ENCODE measurements around the gene BEND6. TPM values are rescaled to one million over a fixed set of nuclear protein-coding genes. Genes with fewer than 3 reads are reported as not detected.

BEND6 gene
- total and polyA plus RNA-seq, 2 of the 4 experiments (the other 2 are of a cell fraction) = 4.1 to 9.7 TPM

- no CpG with 5 or more reads among the region's 1 CpG for WGBS, 2 experiments (ENCODE audit: extremely low coverage in 2 of 2, insufficient read length in 1 of 2)
- H3K9me1 ChIP-seq (ENCODE audit: insufficient read depth, low read length) = no peaks in the 10 kb centered on the region
- no peak overlapping the region for H2BK15ac ChIP-seq (ENCODE audit: low read depth, low read length)
- no peak overlapping the region for H3K23ac ChIP-seq (ENCODE audit: low read depth, low read length)
- no peak for DNase-seq
- H3K4ac ChIP-seq (ENCODE audit: low read depth, low read length) = no peak overlapping the region
- H4K8ac ChIP-seq (ENCODE audit: low read depth in 2 of 2, low read length in 2 of 2) = no peak overlapping the region
- no peak overlapping the region for H2AK5ac ChIP-seq (ENCODE audit: low read depth, low read length)
- no peak overlapping the region for H2BK5ac ChIP-seq (ENCODE audit: low read depth, low read length, poor library complexity, severe bottlenecking)
- no peak overlapping the region for H3K9ac ChIP-seq (ENCODE audit: low read depth, low read length)
- no peaks in the 10 kb centered on the region for H3K36me3 ChIP-seq (ENCODE audit: control insufficient read depth, insufficient read depth, low read length)
- no peak for ATAC-seq (ENCODE audit: low read depth)
- no peak overlapping the region for H2AFZ ChIP-seq (replicated peaks; ENCODE audit: low read length, poor library complexity)
- H3K4me3 ChIP-seq (ENCODE audit: insufficient read depth, low read depth, low read length) = no peak overlapping the region
- H3K27me3 ChIP-seq (ENCODE audit: control insufficient read depth, insufficient read depth, low read length) = no peaks in the 10 kb centered on the region
- H3K27ac ChIP-seq (ENCODE audit: insufficient read depth, low read length) = no peak overlapping the region
- no peak overlapping the region for H3K4me2 ChIP-seq (ENCODE audit: low read depth, low read length)
- dilution Hi-C loops (cut with HindIII; ENCODE audit: low sequenced_read_pairs, unreplicated experiment) = no loop called here
- H2BK120ac ChIP-seq (ENCODE audit: low read depth, low read length) = no peak overlapping the region
- H2AK9ac ChIP-seq (replicated peaks; ENCODE audit: low read depth, low read length, poor library complexity) = no peak overlapping the region
- BruUV-seq (replicated peaks) = no TSS peak
- H3K56ac ChIP-seq (ENCODE audit: extremely low read depth, insufficient read depth, low read length) = no peak overlapping the region
- ChIA-PET POLR2A (ENCODE audit: unreplicated experiment) (no interaction called here), CTCF (no interaction called here)
- no peaks in the 10 kb centered on the region for H4K20me1 ChIP-seq (ENCODE audit: insufficient read depth, low read length)
- no peak overlapping the region for H4K91ac ChIP-seq (ENCODE audit: insufficient read depth, low read depth, low read length)
- H2BK20ac ChIP-seq (ENCODE audit: low read depth, low read length) = no peak overlapping the region
- no peak overlapping the region for H3K18ac ChIP-seq (ENCODE audit: low read depth, low read length)
- no peaks in the 10 kb centered on the region for H3K79me1 ChIP-seq (ENCODE audit: low read depth in 1 of 2, low read length in 2 of 2)
- H4K5ac ChIP-seq (ENCODE audit: low read depth, low read length) = no peak overlapping the region
- intact Hi-C loops (cut with micrococcal nuclease) = loop anchor here (5.0 kb wide), 1 partner anchor 34 kb away; no protein-coding TSS in a partner anchor
- H3K9me3 ChIP-seq (ENCODE audit: control insufficient read depth, insufficient read depth, low read length) = peaks cover 8% of the 10 kb centered on the region
- H3K14ac ChIP-seq (replicated peaks; ENCODE audit: low read depth, low read length) = no peak overlapping the region
- H3K4me1 ChIP-seq (ENCODE audit: control insufficient read depth, insufficient read depth, low read length) = no peaks in the 10 kb centered on the region
- TF ChIP-seq MXI1 (IDR thresholded peaks at IDR 0.05; ENCODE audit: borderline replicate concordance, low read depth, low read length) (no peak), ELK1 (IDR thresholded peaks at IDR 0.05; ENCODE audit: borderline replicate concordance, low read depth, low read length) (no peak), MAFK (IDR thresholded peaks at IDR 0.05; ENCODE audit: low read depth, low read length) (no peak), NFE2L2 (IDR thresholded peaks at IDR 0.05; ENCODE audit: low read depth, low read length) (no peak), CHD1 (IDR thresholded peaks at IDR 0.05; ENCODE audit: low read depth, low read length) (no peak)
- in situ Hi-C loops (cut with MboI; ENCODE audit: low sequenced_read_pairs) = no loop called here
Measured at GRCh38 chr6:57026001-57026400, 71.1 kb downstream of the BEND6 start.

All from IMR-90 (cell line).